Ovary (tissue), 9 donors: ENCODE data around the gene SEMA3G. TPM values are rescaled to one million over a fixed set of nuclear protein-coding genes. Genes with fewer than 3 reads are reported as not detected.

ENCODE experiments used
- DNase-seq, 5 donors: peaks; one replicate each; pipeline ENCODE4 v3.0.0-alpha.2; 2019 to 2020
- H3K27ac ChIP-seq, 2 donors: fragments of 200-600 bp; one replicate each; pipeline versions ENCODE4 v1.5.1 to v1.8.0; 2019 to 2022
- H3K27me3 ChIP-seq: fragments of 200-600 bp; one replicate; pipeline ENCODE4 v1.8.0; 2022
- H3K36me3 ChIP-seq: fragments of 200-600 bp; sonication (generic); one replicate; pipeline ENCODE4 v1.5.1; 2019
- H3K4me1 ChIP-seq: one replicate; pipeline ENCODE4 v1.8.1; 2013; ENCODE audit warnings: mild to moderate bottlenecking, moderate library complexity; ENCODE audit not compliant: insufficient read depth
- H3K4me3 ChIP-seq: fragments of 200-600 bp; sonication (generic); one replicate; pipeline ENCODE4 v1.5.1; 2017
- H3K9me3 ChIP-seq, 2 donors: fragments of 200-600 bp in 1 of 2; sonication (generic) in 1 of 2; one replicate each; pipeline versions ENCODE4 v1.5.1 to v1.8.1; 2013 to 2019; ENCODE audit warnings: mild to moderate bottlenecking in 1 of 2, moderate library complexity in 1 of 2
- CTCF ChIP-seq, 3 donors: fragments of 450-650 bp in 2 of 3; fragments of 200-600 bp in 1 of 3; IDR thresholded peaks; one replicate each; pipeline versions ENCODE4 v1.5.1 to v1.8.0; 2016 to 2022; ENCODE audit warnings: antibody characterized with exemption in 3 of 3, mild to moderate bottlenecking in 1 of 3
- EP300 ChIP-seq: sonication (generic); formaldehyde crosslinking; IDR thresholded peaks from one replicate; pipeline ENCODE4 v1.6.1; 2017; ENCODE audit warnings: antibody characterized with exemption
- POLR2A ChIP-seq: fragments of 450-650 bp; IDR thresholded peaks from one replicate; pipeline ENCODE4 v1.6.1; 2017; ENCODE audit warnings: antibody characterized with exemption, mild to moderate bottlenecking, moderate library complexity
- WGBS, 3 donors: extraction: QIAGEN DNeasy Blood & Tissue Kit in 1 of 3; methylation state at CpG; one replicate each; pipeline versions ENCODE4 v1.1.5 to v1.1.7; 2013 to 2017; 5-methylcytosine and 5-hydroxymethylcytosine counted together
- intact Hi-C, 4 donors: fragments of 100-400 bp; cut with DNase I; formaldehyde crosslinking; loops; one replicate each; pipeline versions ENCODE4 v1.11.0 to v1.15.1; 2022 to 2023
- polyA plus RNA-seq, 2 donors: library from polyadenylated mRNA; stranded (reverse); fragments of 200-250 nt in 1 of 2; fragments of 350-450 nt in 1 of 2; fragmentation: Illumina TruSeq in 1 of 2; extraction: RNeasy Lipid Tissue Mini Kit (QIAGEN cat#74804) in 1 of 2; gene quantifications; one replicate each; pipeline ENCODE4 v1.2.3, GENCODE V29; 2013 to 2014
- total RNA-seq, 7 donors: library from RNA; depleted of rRNA in 2 of 7; stranded (reverse); fragments of >200 nt in 2 of 7; fragmentation: NEBNext Ultra II Directional in 3 of 7; extraction: Animal tissue kit (Norgen Biotek cat#: 25700) in 3 of 7; gene quantifications; one replicate each; pipeline versions ENCODE4 v1.1.0 to v1.2.4, GENCODE V29; 2016 to 2023
- donor health status: DM: no; HTN: no; CAD: no; lungs with moderate emphysema.
- donor health status: DM: no; HTN: no; CAD: no.
- donor health status: Bipolar disorder and iron deficiency.
- donor health status: DM: yes; HTN: yes; CAD: no.
- donor health status: DM: no; HTN: no; CAD: no.
- donor health status: DM: yes; HTN: yes; CAD: no.

The SEMA3G gene
- total and polyA plus RNA-seq, 9 donors: 1.5 to 12.3 (median 4.6) TPM

DNA sequence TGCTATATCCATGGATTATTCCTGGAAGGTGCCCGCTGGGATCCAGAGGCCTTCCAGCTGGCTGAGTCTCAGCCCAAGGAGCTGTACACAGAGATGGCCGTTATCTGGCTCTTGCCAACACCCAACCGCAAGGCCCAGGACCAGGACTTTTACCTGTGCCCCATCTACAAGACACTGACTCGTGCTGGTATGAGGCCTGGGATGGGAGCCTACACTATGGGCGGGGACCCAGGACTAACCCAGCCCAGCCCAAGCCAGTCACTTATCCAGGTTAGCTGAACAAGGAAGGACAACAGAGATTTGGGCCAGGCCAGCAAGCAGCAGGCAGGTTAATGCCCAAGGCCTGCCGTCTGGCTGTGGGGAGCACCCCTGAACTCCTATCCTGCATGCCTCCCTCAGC, 45.3 kb downstream of the SEMA3G start:
- DNase-seq: peak in 2 of 5 donors; percentile 15 to 31
- 80 to 89% (median 85%) methylated on average over 5 to 6 of the region's 6 CpGs for WGBS, 3 donors
- Histone ChIP-seq H3K4me1 (peaks cover 2% of the 10 kb centered on the region), H3K27me3 (no peaks in the 10 kb centered on the region), H3K9me3 (no peaks in the 10 kb centered on the region), H3K27ac (no peak overlapping the region), H3K36me3 (no peaks in the 10 kb centered on the region), H3K4me3 (no peak overlapping the region)
- TF ChIP-seq EP300: no peak
- TF ChIP-seq CTCF (IDR thresholded peaks at IDR 0.05): no peak
- no peak for TF ChIP-seq POLR2A
- intact Hi-C loops: no loop called here

DNA sequence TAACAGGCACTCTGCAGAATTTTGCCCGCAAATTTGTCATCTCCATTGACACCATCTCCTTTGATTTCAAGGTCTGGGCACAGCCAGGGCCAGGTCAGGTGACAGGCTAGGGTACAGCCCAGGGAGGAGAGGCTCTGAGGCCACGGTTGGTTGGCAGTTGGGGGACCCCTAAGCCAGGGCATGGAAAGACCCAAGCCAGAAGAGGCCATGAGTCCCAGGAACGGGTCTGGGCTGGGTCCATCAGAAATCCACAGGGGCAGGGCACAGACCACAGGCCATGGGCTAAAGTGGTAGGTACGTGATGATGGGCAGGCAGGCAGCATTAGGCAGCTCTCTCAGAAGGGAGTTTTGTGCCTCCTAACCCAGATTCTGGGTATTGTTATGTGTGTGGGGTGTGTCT, 45.8 kb downstream of the SEMA3G start:
- no peak overlapping the region for H3K4me3 ChIP-seq
- H3K9me3 ChIP-seq: no peaks in the 10 kb centered on the region
- WGBS, 3 donors: 90 to 91% (median 90%) methylated on average over 4 of the region's 4 CpGs
- peaks cover 2% of the 10 kb centered on the region for H3K4me1 ChIP-seq
- DNase-seq: peak in 2 of 5 donors; percentile 12 to 29
- H3K36me3 ChIP-seq: no peaks in the 10 kb centered on the region
- H3K27ac ChIP-seq: no peak overlapping the region
- H3K27me3 ChIP-seq: no peaks in the 10 kb centered on the region
- TF ChIP-seq CTCF (IDR thresholded peaks at IDR 0.05) (no peak), EP300 (no peak), POLR2A (no peak)
- intact Hi-C loops: no loop called here

- Histone ChIP-seq H3K4me1 (peaks cover 2% of the 10 kb centered on the region), H3K27ac (no peak overlapping the region), H3K36me3 (no peaks in the 10 kb centered on the region), H3K4me3 (no peak overlapping the region), H3K9me3 (no peaks in the 10 kb centered on the region), H3K27me3 (no peaks in the 10 kb centered on the region)
- 61 to 74% (median 68%) methylated on average over 5 of the region's 5 CpGs for WGBS, 3 donors
- TF ChIP-seq CTCF (IDR thresholded peaks at IDR 0.05): no peak
- no peak for TF ChIP-seq POLR2A
- no peak for TF ChIP-seq EP300
- DNase-seq: peak in 2 of 5 donors; percentile 12 to 29
- intact Hi-C loops: no loop called here
Measured at GRCh38 chr3:52398670-52399081, 46.2 kb downstream of the SEMA3G start.

- H3K4me1 ChIP-seq: peaks cover 2% of the 10 kb centered on the region
- no peak overlapping the region for H3K27ac ChIP-seq
- no peak overlapping the region for H3K4me3 ChIP-seq
- intact Hi-C loops: no loop called here
- no peak for TF ChIP-seq CTCF (IDR thresholded peaks at IDR 0.05)
- TF ChIP-seq EP300: no peak
- TF ChIP-seq POLR2A: no peak
- H3K36me3 ChIP-seq: no peaks in the 10 kb centered on the region
- H3K9me3 ChIP-seq: no peaks in the 10 kb centered on the region
- no peaks in the 10 kb centered on the region for H3K27me3 ChIP-seq
- DNase-seq: peak in 1 of 5 donors; percentile 16
- 74 to 83% (median 82%) methylated on average over 13 of the region's 13 CpGs for WGBS, 3 donors
Measured at GRCh38 chr3:52397676-52398399, 47.1 kb downstream of the SEMA3G start.
